GM18517 (cell line): Measurements from ENCODE around the gene OSBPL1A.

Source experiments
- ATAC-seq: cut with Tn5 transposase; IDR thresholded peaks from one replicate; pipeline ENCODE4 v1.9.1; 2021; ENCODE audit warnings: mild to moderate bottlenecking, moderate library complexity; ENCODE audit not compliant: unreplicated experiment

OSBPL1A gene

DNA sequence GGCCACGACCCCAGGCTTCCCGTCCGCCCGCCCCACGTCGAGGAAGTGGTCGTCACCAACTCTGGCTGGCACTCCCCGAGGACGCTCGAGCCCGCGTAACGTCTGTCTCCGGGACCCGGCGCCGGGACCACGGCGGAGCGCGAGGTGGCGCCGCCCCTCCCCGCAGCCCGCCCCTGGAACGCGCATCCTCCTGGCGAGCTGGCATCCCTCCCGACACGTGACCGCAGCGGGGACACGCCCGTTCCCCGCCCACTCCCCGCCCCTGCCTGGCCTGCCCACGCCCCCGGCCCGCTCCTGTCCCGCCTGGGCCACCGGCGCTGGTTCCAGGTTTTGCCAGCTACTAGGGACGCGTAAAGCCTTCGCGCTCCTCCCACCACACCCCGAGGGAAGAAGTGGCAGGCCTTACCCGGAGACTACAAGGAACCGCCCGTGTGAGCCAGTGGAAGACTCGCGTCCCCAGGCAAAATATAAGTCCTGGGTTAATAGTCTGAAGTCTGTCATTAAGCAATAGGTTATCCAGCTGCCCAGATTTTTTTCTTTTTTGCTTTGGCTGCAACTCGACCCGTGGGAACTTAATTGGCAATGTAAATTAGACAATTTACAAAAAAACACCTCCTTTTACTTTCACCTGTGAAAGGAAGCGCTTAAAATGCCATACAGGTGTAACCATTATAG, at the start of gene OSBPL1A:
OSBPL1A (minus strand) TSS at position 131 of the 675 bp plus-strand sequence. CDS start 20,291 bp downstream, outside the sequence.
- ATAC-seq: no peak

DNA sequence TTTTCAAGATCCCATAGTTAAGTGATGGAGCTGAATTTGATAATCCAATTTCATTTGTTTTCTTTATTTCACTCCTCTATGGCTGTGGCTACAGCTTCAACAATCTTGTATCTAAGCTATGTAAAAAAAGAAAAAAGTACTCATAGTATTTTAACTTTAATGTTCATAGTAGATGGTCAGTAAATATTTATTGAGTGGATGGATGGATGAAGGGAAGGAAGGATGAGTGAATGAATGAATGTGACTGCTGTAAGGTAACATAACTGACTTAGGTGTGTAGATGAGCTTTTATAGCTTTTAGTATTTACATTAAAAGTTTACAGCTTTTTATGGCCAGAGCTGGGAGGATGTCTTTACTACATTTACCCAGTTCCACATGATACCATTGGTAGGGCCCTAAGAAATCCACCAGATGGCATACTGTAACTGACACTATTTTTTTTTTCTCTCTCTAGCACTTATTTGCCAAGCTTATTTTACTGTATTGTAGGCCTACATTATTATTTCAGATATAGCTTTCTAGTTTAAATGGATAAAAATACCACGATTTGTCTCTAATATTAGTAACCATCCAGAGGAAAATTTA, 49.4 kb upstream of the OSBPL1A start:
- no peak for ATAC-seq

- peak; percentile 72 for ATAC-seq
Measured at GRCh38 chr18:24446453-24446852, 48.8 kb upstream of the OSBPL1A start.

DNA sequence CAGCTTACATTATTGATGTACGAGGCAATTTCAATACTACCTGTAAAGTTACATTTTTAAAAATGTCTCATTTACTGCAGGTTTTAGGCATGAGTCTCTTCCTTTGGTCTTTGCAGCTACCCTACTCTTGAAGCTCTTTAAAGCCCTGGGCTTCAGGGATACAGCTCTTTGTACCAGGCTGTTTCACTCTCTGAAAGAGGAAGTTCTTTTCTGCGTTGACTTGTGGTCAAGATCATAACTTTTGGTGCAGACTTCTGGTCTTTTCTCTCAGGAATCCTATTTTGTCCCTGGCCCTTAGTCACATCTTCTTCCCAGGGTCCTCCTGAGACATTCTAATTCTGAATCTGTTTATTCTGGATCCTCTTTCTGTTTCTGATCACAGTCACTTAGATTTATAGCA, 46.2 kb upstream of the OSBPL1A start:
- ATAC-seq: peak; percentile 76

- no peak for ATAC-seq
Measured at GRCh38 chr18:24436939-24437338, 39.3 kb upstream of the OSBPL1A start.

- no peak for ATAC-seq
Measured at GRCh38 chr18:24432618-24433017, 35.0 kb upstream of the OSBPL1A start.

- no peak for ATAC-seq
Measured at GRCh38 chr18:24429188-24429587, 31.6 kb upstream of the OSBPL1A start.

GRCh38 chr18:24428709-24429108, 31.1 kb upstream of the OSBPL1A start:
- no peak for ATAC-seq

DNA sequence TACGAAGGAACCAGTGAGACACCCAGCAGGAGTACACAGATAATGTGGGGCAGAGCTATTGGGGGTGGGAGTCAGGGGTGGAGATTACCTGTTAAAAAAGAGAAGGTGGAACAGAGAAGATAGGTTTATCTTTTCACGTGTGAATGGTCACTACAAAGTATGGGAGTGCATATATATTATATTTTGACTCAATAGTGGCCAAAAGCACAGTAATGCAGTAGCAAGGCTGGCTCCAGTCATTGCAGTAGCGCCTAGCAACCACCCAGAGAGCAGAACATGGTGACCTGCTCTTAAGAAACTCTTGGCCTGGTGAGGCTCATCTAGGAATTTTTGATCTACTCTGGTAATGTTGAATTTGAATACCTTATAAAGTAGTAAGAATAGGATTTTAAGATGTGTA, 29.9 kb upstream of the OSBPL1A start:
- no peak for ATAC-seq

DNA sequence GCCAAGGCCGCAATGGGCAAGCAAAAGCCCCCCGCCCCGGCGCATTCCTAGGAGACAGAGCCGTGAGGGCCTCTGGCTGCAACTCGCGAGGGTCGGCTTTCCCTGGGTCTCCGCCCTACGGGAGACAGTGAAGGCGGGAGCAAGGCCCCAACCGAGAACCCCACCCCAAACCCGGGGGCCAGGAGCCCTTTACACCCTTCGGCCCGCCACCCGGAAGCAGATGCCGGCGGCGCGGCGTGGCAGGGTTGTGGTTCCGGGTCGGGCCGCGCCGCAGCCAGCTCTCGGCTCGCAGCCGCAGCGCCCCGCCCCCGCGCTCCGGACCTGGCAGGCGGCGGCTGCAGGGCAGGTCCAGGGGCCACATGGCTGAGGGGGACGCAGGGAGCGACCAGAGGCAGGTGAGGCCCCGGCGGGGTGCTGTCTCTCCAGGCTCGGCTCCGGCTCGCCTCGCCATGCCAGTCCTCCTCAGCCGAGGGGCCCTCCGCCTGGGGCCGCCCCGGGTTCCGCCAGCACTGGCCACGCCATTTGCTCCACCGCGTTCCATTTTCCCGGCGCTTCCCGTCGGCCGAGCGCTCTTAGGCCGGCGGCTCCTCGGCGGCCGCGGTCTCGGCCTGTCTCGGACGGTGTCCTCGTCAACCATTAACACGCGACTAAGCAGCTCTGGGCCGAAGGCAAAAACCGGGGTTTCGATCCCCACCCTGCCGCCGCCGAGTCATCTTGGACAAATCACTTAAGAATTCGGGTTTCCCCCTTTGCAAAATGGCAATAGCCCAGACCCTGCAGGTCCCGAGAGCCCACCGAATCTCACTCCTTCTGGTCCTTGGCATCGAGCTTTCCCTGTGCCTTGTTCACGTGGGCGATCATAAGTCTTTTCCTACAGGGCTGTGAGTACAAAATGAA, 29.0 kb upstream of the OSBPL1A start, which contains the start of gene IMPACT:
IMPACT (plus strand) TSS at position 273 of the 897 bp plus-strand sequence; CDS start at position 360, 87 bp downstream.
- ATAC-seq: peak; percentile 83

DNA sequence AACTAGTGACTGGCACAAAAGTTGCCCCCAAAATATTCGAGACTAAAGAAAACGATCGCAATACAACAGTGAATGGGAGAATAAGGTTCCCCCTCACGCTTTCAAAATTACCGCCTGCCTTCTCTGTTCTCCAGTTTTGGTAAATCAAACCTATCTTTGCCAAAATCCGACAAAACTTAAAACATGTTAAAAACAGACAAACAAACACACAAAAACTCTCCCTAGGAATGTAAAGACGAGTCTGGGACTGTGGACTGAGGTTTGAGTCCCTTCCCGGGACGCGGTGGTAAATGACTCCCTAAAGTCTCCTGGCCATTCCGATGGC, 28.4 kb upstream of the OSBPL1A start:
- no peak for ATAC-seq

DNA sequence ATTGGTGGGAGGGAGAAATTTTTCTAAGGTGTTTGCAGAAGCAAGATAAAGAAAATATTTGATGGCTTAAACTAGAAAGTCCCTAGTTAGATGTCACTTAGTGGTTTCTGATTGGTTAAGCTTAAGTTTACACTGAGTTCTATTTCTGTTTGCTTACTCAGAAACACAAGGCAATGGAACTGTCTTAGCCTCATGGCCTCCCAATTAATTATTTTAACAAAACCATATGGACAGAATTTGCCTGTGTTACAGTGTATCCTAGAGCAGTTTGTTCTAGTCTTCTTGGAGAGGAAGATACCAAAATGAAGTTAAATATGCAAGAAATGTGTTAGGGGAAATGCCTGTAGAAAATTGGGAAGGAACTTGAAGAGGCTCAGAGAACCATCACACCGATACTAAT, 24.2 kb upstream of the OSBPL1A start:
- ATAC-seq: no peak

- ATAC-seq: no peak
Measured at GRCh38 chr18:24420551-24420950, 22.9 kb upstream of the OSBPL1A start.

GRCh38 chr18:24417480-24417879, 19.9 kb upstream of the OSBPL1A start:
- no peak for ATAC-seq

- no peak for ATAC-seq
Measured at GRCh38 chr18:24414349-24415003, 16.9 kb upstream of the OSBPL1A start.

- no peak for ATAC-seq
Measured at GRCh38 chr18:24413148-24413547, 15.5 kb upstream of the OSBPL1A start.

DNA sequence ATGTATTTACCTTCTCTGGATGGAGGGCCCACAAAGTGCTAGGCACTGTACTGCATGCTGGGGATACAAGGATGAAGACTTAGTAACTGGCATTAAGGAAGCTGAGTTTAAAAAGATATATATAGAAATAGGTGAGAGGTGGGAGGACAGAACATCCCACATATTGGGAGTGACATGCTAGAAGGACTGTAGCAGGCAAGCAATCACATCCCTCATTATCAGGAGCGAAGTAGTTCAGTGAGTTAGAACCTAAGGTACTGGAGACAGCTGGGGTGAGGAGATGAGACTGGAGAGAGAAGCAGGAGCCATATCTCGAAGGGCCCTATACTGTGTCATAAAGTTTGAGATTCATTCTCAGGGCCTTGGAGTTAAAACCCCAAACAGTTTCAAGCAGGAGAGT, 10.9 kb upstream of the OSBPL1A start:
- ATAC-seq: no peak

DNA sequence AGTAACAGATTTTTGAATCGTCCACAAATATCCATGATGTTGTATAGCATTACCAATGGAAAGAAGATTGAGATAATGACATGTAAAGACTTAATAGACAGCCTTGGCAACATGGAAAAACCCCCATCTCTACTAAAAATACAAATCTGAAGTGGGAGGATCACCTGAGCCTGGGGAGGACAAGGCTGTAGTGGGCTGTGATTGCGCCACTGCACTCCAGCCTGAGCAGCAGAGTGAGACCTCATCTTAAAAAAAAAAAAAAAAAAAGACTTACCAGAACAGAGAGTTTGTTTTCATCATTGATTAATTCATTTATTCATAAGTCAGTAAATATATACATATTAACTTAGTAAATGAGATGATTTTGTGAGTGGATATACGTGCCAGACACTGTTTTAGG, 7.0 kb upstream of the OSBPL1A start:
- no peak for ATAC-seq

DNA sequence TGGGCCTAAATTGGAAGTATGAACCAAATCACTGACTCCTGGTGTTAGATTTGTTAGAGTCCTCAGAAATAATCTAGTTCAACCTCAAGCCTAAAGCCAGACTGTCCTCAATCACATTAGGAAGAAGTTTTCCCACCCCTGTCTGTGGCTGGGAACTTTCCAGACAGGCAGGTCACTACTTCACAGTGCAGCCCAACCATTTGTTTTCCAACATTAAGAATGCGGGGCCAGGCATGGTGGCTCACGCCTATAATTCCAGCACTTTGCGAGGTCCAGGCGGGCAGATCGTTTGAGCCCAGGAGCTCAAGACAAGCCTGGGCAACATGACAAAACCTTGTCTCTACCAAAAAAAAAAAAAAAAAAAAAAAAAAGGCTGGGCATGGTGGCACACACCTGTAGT, 5.5 kb upstream of the OSBPL1A start:
- no peak for ATAC-seq

DNA sequence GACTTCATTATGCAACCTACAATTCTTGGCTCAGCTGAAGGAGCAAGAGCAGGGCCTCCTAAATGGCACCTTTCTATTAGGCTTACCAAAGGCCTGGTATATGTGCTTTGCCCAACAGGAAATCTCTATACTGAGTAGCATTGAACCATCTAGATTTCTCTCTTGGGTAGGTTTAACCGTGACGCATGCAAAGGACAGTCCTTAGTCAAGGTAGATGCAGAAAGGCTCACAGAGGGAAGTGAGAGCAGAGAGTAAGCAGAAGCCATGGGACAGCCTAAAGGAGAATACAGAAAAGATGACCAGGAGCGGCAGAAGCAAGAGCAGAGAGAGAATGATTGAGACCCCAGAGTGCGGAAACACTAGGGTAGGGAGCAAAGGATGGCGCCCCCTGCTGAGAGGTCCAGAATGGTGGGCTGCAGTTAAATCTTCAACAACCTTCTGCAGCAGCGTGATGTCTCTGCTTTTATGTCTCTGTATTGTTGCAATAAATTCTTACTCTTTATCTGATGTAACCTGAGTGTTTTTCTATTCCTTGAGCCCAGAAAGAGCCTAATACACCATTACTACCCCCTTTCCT, 4.7 kb upstream of the OSBPL1A start:
- ATAC-seq: no peak

DNA sequence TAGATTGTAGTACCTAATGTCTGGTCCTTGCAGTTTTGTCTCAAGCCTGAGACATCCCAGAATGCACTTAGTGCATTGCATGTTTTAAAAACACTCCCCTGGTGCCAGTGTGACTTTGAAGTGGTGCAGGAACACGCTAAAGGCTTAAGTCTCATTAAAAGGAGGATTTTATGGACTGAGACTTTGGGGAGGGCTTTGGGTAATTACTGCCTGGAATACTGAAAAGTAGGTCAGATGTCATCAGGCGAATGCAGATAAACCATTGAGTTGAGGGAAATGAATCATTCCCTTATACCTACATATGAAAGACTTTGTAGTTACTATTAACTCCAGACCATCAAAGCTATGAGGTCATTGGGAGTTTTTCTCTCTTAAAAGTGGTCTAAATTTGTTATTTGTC, 3.0 kb upstream of the OSBPL1A start:
- no peak for ATAC-seq
